HG03066 (cell line): ENCODE data around the gene IRX5.

Experiments
- ATAC-seq: cut with Tn5 transposase; IDR thresholded peaks from one replicate; pipeline ENCODE4 v1.9.1; 2021; ENCODE audit warnings: low read depth; ENCODE audit not compliant: unreplicated experiment

The IRX5 gene

DNA sequence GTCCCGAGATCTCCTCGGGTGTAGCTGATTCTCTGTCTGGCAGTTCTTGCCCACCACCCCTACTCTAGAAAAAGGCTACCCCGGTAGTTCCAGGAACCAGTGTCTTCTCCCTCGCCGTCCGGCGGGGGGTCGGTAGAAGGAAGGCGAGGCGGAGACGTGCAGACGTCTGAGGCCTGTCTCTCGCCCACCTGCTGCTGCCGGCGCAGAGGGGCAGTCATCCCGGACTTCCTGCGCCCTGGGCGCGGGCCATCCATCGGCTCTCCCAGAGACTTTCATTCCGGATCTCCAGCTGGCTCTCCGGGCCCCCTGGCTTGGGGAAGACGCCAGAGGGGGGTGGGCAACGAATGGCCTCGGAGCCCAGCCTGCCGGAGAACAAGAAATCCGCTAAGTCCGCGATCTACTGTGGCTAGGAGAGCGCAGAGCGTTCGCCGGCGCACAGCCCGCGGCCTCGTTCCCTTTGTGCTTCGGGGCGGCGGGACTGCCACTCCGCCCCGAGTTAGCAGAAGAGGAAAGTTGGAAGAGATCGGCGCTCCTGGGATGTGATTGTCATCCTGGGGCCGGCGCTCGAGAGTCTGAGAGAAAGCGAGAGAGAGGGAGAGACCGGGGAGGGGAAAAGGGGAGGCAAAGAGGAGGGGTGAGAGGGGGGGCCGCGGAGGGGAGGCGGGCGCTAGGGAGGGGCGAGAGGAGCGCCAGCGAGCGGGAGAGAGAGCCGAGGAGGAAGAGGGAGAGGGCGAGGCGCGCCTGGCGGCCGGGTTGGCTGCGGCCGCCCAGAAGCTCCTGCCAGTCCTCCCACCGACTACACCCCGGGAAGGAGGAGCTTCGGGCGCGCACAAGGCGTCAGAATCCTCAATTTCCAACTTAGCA is at the start of gene IRX5:
Gene IRX5, plus strand, starts transcription at position 861 of the 864 bp plus-strand sequence. CDS start 334 bp downstream, outside the sequence.
- no peak for ATAC-seq

DNA sequence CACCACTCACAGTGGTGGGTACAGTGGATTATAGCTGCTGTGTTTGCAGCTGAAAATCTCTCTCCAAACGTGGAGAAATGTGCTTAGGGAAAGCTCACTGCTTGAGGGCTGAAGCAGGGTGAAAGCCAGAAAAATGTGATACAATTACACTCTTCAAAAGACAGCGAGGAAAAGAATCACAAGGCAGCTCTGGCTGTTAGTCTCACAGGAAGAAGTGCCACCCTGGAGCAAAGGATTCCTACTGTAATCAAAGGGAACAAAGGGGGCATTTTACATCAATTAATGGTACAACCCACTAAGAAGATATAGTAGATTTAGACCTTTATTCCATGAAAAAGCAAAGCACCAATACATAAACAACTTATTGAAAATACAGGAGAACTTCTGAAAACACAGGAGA is 48.1 kb upstream of the IRX5 start:
- no peak for ATAC-seq

DNA sequence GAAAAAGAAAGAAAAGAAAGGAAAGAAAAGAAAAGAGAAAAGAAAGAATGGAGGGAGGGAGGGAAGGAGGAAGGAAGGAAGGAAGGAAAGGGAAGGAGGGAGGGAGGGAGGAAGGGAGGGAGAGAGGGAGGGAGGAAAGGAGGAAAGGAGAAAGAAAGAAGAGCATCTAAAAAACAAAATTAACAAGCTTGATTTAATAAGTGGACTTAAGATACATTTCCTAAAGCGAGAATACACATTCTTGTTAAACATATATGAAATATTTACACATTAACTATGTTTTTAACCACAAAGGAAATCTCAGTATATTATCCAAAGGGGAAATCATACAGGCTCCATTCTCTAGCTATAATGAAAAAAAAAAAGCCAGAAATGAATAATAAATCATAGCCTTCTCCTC is 47.3 kb upstream of the IRX5 start:
- ATAC-seq = no peak

- no peak for ATAC-seq
Measured at GRCh38 chr16:54886078-54886477, 44.6 kb upstream of the IRX5 start.

DNA sequence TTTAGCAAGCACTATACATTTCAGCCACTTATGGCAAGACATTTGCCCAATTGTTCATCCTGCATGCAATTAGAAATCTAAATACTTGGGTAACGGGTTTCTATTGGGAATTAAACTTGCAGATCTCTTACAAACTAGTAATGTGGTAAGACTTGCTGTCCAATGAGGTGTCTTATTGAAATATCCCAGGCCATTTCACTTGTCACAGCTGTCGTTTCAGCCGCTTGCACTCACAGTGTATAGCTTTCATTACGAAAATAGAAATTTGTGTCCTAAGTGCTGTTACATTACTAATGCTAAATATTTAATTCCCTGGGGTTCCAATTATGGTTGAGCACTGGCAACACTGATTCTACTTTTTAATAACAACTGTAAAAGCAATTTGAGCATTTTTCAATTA is 40.3 kb upstream of the IRX5 start:
- ATAC-seq = no peak

- no peak for ATAC-seq
Measured at GRCh38 chr16:54891346-54891745, 39.3 kb upstream of the IRX5 start.

- no peak for ATAC-seq
Measured at GRCh38 chr16:54892981-54893380, 37.7 kb upstream of the IRX5 start.

- ATAC-seq = no peak
Measured at GRCh38 chr16:54897930-54898329, 32.7 kb upstream of the IRX5 start.

- ATAC-seq = no peak
Measured at GRCh38 chr16:54901606-54902005, 29.1 kb upstream of the IRX5 start.

DNA sequence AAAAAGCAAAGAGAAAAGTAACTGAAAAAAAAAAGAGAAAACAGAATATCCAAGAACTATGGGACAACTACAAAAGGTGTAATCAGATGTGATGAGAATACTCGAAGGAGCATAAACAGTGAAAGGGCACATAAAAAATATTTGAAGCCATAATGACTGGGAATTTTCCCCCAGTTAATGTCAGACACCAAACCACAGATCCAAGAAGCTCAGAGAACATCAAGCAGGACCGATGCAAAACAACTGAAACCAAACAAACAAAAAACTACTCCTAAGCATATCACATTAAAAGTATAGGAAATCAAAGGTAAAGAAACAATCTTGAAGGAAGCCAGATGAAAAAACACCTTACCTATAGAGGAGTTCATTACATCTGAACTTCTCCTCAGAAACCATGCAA is 27.6 kb upstream of the IRX5 start:
- ATAC-seq = no peak

GRCh38 chr16:54911079-54911478 is 19.6 kb upstream of the IRX5 start:
- no peak for ATAC-seq

DNA sequence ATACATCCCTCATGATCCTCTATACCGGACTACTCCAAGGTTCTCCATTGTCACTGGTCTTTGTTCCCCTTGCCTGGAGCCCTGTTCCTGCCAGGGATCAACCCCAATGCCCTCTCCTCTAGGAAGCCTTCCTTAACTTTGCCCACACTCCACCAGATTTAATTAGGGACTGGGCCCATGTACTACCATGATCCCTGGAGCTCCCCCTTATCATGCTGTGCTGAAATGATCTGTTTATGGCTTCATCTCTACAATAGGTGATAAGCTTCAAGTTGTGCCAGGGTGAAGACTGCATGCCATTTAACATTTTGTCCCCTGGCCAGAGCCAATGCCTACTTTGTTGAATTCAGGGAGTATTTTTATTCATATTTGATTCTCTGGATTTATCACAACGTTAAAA is 17.9 kb upstream of the IRX5 start:
- ATAC-seq = no peak

DNA sequence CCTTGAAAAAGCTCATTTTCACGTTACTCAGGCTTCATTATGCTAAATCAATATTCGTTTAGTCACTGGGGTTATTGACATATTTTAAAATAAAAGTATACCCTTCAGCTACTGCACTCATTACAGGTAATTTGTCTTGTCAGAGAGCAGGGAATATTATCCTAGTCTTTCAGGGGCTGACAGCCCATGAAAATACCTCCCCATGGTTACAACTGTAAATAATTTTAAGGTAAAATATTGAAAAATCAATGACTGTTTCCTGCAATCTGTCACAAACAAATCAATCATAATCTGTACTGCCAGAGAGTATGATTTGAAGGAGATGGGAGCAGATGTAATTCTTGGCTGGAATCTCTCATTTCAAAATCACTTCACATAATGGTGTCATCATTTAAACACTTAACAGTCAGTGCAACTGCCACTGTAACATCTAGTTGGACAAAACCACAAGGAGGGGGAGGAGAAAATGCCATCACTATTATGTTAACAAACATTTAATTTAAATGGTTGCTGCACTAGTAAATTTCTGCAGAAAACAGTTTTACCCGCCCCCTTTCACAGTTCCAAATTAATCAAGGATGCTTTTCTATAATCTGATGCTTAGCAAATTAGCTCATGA is 9.3 kb upstream of the IRX5 start:
- no peak for ATAC-seq

DNA sequence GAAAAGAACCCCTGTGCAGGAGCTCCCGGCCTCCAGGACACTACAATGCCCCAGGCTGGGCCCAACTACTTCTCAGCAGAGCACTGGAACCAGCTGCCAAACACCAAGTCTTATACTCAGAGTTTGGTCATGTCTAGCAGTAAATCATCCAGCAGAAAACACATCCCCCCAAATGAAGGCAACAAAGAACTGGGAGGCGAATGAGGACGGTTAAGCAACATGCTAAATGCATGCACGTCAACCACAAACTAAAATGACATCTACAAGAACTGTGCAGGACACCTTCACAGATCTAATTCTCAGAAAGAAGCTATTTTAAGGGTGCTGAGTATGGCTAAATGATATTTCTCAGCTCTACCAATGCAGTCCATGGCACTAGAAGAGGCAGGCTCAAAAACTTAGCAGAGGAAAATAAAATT is 7.6 kb upstream of the IRX5 start:
- ATAC-seq = no peak

GRCh38 chr16:54923988-54924387 is 6.7 kb upstream of the IRX5 start:
- no peak for ATAC-seq

- ATAC-seq = no peak
Measured at GRCh38 chr16:54926166-54926838, 4.4 kb upstream of the IRX5 start.

GRCh38 chr16:54927125-54928015 is 3.3 kb upstream of the IRX5 start:
- ATAC-seq = no peak

DNA sequence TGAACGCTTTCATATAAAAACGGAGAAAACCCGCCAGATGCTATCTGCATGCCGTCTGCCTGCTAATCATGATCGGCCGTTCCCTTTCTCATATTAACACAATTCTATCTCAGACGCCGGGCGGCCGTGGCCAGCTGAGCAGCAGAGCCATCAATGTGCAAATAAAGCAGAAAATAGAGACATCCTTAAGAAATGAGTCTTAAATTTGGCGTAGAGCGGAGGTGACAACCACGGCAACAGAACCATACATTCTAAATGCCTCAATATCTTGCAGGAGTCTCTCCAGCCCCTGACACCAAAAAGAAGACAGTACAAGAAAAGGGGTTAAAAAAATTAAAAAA is 2.7 kb upstream of the IRX5 start:
- no peak for ATAC-seq

- peak; percentile 50 for ATAC-seq
Measured at GRCh38 chr16:54928411-54929089, 2.1 kb upstream of the IRX5 start.
